Stimulated activated CD8-positive, alpha-beta memory T cell treated with anti-CD3 and anti-CD28 coated beads, Interleukin-15, amount 100 ng/mL, for 4 hours (primary cell): ENCODE data around the gene AFF3.
"Not testable (repeated sequence)": the region's sequence is repeated elsewhere in the genome, so short reads cannot be mapped to it uniquely, and the experiment has no call there.

Source experiments
- DNase-seq, 2 donors: peaks; one replicate each; pipeline ENCODE4 v3.0.0-alpha.2; 2020; ENCODE audit warnings: low read depth in 2 of 2

The AFF3 gene

GRCh38 chr2:100106460-100106859 lies 35.9 kb downstream of the AFF3 start:
- no peak for DNase-seq

- DNase-seq, result no peak
These were observed 36.7 kb downstream of the AFF3 start for GRCh38 chr2:100105678-100106054.

GRCh38 chr2:100104718-100105677 lies 37.4 kb downstream of the AFF3 start:
- no peak for DNase-seq

DNA sequence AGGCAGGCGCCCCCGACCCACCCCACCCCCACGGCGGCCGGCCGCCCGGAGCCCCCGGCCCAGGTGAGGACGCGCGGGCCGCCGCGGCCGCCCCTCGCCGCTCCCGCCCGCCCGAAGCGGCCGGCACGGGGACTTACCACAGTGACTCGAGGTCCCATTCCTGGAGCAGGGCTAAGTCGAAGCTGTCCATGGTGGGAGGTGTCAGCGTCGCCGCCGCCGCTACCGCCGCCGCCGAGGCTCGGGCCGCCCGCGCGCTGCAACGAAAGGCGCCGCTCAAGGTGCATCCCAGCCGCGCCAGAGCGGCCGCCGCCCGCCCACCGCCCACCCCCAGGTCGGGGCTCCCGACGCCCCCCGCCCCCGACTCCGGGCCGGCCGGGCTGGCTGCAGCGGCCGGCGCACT lies 38.1 kb downstream of the AFF3 start:
- not testable (repeated sequence) for DNase-seq

DNA sequence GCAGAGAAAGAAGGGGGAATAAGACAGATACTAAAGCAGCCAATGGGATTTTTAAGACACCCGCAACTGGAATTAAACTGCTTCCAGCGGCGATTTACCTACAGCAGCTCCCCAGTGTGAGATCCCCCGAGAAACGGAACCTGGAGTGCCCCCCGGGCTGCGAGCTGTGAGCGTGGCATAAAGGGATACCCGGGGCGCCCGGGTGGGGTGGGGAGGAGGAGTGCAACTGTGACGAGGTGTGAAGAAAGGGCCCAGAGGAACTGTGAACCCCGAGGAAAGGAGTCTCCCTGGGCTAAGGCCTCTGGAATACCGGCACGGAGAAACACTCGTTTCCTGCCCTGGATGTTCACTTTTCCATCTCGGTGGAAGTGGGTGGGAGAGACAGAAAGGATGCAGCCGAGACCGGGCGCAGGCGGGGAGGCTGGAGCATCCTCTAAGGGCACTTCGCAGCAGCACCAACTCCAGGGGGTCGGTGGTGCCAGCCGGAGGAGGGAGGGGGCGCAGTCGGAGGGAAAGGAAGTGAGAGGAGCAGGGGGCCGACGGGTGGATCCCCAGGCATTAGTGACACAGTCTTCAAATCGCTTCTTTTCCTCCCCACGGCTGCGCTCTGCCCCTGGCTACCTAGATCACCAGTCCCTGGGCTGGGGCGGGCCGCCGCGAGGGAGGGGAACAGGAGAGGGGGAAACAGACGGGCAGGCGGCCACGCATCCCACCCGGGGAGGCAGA lies 38.7 kb downstream of the AFF3 start:
- DNase-seq, result not testable (repeated sequence)

DNA sequence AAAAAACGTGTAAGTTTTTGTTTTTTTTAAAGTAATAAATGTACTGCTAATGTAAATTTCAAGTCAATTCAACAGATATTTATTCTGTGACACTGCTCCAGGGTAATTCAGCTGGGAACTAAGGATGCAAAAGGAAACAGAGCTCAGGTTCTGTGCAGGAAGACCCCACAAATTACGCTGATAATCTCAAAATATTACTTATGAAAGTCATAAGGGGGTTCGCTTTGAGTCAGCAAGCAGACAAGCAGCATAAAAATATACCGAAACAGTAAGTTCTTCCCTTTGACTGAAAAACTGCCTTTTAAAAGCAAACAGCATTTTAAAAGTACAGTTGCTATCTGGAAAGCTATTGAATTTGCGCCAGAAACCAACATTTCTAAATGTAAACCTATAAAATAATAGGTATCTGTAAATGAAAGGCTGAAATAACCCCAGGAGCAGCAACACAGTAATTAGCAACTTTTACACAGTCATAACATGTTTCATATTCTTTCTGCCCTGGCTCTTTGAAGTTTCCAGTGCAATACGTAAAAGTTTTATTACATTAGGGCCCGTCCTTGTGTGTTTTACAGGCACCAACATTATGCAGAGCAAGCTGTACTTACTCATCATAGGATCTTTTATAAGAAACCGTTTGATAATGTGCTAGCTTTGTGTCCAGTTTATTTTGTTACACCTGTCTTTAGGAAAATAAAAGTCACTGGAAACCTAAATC lies 39.8 kb downstream of the AFF3 start:
- not testable (repeated sequence) for DNase-seq

DNA sequence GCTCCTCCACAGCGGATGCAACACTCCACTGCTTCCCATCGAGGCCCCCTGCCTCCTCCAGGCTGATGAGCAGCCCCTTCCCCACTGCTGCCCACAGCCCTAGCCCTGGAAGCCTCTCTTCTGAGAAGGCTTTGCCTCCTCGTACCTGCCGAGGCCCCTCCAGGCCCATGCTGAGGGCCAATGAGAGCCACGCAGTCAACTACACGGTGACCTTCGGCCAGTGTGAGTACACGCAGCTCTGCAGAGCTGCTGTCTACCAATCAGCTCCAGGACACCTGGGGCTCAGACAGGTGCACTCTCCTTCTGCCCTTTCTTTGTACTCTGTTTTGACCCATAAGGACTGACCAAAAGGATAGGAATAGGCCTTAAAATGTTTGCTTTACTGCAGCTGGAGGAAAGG lies 43.5 kb downstream of the AFF3 start:
- DNase-seq, result not testable (repeated sequence)

DNA sequence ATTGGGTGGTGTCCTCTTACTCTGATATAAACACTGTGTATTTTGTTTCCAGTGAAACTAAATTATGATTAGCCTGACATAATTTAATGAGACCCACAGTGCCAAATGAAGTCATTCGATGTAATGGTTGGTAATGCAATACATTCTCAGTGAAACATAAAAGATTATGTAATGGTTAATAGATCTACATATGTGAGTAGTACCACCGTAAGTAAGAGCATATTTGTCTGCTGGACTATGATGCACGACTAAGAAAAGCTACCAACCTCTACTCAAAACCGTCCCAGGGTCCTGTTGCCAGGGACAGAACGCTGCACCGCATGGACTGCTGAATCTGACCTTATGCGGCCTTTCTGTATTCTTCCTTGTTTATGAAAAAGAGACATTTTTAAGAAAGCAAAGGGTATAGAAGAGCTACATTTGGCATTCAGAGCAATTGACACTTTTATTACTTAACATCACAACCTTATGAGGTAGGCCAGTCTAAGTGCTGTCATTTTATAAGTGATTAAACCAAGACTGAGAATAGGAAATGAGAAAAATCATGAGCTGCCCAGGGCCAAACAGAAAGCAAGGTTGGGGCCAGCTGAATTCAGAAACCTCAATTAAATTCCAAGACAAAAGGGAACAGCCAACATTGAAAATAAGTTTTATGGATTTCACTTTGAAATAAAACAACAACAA lies 44.6 kb downstream of the AFF3 start:
- DNase-seq, result not testable (repeated sequence)

- not testable (repeated sequence) for DNase-seq
These were observed 46.5 kb downstream of the AFF3 start for GRCh38 chr2:100095845-100096244.

DNA sequence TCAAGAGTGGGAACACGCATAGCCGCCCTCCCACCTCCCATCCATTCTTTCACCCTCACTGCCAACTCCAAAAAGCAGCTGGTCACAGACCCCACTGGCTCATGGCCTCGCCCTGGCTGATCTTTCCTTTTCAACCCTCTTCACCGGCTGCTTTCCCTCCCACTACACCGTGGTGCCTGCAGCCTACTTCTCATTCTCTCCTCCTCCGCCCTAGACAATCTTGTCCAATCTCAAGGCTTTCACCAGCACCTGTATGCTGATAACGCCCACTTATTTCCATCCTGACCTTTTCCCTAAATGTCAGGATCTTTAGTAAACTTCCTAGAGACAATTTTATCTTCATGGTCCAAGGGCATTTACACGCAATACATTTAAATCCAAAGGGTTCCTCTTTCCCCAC lies 50.6 kb downstream of the AFF3 start:
- not testable (repeated sequence) for DNase-seq

GRCh38 chr2:100085744-100086143 lies 56.6 kb downstream of the AFF3 start:
- not testable (repeated sequence) for DNase-seq

- DNase-seq, result not testable (repeated sequence)
These were observed 58.8 kb downstream of the AFF3 start for GRCh38 chr2:100083421-100084216.

DNA sequence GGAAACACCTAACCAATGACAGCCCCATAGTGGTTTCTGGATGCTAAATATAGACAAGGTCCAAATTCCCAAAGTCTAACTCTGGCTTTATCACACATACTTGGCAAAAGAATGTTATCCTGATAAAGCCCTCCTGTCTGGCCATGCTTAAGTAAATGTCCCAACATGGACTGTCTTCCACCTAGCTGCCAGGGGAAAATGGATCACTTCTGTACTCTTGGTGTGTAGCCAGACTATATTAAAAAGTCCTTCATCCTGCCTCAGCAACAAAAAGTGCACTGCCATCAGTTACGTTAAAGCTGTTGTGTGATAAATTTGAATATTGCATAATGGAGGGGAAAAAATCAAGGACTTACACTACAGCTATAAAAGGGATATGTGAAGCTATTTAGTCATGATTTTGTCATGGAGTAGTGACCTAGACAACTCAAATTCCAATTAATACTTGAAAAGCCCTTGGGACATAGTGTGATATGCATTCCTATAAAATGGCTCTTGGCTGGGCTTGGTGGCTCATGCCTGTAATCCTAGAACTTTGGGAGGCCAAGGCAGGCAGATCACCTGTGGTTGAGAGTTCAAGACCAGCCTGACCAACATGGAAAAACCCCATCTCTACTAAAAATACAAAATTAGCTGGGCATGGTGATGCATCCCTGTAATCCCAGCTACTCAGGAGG lies 60.0 kb downstream of the AFF3 start:
- DNase-seq, result not testable (repeated sequence)

DNA sequence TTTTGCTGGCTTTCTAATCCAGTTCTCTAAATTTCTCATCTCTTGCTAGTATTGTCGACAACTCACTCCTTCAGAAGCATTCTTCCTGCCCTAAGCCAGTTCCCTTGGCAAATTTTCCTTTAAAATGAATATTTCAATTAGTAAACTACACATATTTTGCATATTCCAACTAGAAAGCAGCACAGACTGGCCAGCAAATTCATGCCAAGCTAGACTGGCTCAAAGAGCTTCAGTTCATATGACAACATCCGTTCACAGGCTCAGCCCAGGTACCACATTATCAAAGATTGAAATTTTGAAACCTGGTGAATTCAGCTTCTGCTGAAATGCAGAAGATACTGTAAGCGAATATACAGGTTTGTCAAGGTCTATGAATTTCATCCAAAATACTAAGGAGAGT lies 64.5 kb downstream of the AFF3 start:
- DNase-seq, result no peak

DNA sequence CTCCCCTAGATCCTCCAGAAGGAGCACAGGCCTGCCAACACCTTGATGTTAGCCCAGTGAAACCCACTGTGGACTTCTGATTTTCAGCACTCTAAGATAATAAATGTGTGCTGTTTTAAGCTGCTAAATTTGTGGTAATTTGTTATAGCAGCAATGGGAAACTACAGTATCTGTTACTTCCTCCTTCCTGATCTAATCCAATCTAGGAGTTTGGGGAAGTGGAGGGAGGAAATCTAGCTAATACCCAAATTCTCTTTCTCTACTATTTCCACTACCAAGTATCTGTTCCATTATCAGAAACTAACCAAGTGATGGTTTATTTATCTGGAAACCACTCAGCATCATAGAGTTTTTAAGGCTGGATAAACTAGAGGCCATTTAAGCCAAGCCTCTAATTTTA lies 64.9 kb downstream of the AFF3 start:
- DNase-seq, result no peak

DNA sequence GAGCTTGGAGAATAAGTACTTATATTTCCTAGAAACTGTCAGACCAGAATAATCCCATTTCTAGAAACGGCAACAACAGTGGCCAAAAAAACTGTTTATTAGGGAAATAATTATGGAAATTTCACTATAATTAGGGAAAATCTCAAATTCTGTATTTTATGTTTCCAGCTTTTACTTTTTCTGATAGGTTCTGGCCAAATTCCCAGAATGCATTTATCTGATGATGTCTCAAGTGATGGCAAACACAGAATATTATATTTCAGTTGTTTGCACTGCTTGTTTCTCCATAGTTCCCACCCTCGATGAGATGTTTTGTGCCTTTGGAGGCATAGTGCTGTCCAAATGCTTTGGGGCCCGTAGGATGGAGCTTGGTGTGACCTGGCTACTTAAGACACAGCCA lies 66.9 kb downstream of the AFF3 start:
- no peak for DNase-seq

DNA sequence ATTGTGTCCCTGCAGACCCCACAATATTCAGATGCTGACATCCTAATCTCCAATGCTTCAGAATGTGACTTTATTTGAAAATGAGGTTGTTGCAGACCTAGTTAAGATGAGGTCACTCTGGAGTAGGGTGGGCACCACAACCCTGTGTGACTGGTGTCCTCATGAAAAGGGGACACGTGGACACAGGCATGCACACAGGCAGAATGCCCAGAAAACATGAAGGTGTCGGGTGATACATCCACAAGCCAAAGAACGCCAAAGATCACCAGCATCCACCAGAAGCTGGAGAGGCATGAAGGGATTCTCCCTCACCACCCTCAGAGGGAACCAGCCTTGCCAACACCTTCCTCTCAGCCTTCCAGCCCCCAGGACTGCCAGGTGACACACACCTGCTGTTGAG lies 69.3 kb downstream of the AFF3 start:
- no peak for DNase-seq

DNA sequence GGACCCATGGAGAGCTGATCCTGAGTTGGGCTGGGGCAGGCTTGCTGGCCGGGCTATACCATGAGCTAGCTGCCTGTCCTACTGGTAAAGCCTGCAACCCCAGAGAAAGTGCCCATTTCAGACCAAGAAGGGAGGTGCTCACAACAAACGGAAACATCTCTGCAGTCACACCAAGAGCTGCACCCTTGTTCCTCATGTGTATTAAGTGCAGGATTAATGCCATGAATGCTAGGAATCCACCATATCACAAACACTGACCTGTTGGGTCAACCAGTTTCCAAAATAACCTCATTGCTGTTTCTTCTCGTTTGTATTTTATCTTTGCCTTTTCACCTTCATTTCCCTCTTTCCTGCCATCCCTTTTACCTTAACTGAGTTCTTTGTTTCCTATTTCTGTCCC lies 69.9 kb downstream of the AFF3 start:
- DNase-seq, result no peak

DNA sequence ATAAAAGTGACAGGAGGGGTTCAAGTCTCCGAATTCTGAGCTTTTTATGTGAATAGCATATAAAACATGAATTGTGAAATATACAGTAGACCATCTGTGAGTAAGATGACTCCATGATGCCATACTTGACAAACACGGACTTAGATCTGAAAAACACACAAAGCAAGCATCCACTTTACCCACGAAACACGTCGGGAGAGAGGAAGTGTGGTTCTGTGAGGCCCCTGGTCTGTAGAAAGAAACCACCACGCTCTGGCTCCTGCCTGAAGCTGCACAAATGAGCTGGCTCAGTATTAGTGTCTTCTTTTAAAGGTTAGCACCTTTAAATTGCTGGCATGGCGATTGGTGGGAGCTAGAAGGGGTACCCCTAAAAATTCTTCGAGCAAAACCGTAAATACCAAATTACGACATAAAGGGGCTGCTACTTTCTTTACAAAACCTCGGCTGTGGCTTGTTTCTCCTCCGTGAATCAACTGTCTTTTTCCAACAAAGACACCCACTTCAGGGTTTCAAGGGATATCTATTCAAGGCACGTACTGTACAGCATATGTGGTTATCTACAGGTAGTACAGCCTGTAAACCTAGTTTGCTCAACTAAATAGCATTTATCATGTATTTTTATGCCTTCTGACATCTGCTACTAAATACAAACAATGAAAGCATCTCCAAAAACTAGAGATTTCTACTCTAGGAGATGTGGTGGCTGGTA lies 70.9 kb downstream of the AFF3 start:
- DNase-seq, result no peak

GRCh38 chr2:100070078-100070477 lies 72.3 kb downstream of the AFF3 start:
- DNase-seq, result no peak
